GM12892 (cell line): Measurements from ENCODE around the gene LRCH1.
A peak's percentile ranks its signal among the peaks of the same experiment; 100 is the strongest.

ENCODE experiments used
- DNase-seq: peaks from one replicate; pipeline ENCODE4 v3.0.0; 2011; ENCODE audit not compliant: insufficient read length
- FAIRE-seq: peaks from 2 replicates; lab custom pipeline; 2011; peaks lifted over from hg19 to GRCh38; lab: Jason Lieb, UNC
- POLR2A ChIP-seq: IDR thresholded peaks from 2 replicates; pipeline ENCODE4 v1.6.1; 2011; ENCODE audit warnings: low read depth, low read length, control low read depth
- POLR2AphosphoS5 ChIP-seq: IDR thresholded peaks from 2 replicates; pipeline ENCODE4 v1.6.1; 2011; ENCODE audit warnings: low read depth, low read length, control low read depth
- TAF1 ChIP-seq: IDR thresholded peaks from 2 replicates; pipeline ENCODE4 v1.6.1; 2011; ENCODE audit warnings: low read depth, mild to moderate bottlenecking, control low read depth, low read length, borderline replicate concordance

Gene LRCH1

GRCh38 chr13:46522748-46523030 is 30.3 kb upstream of the LRCH1 start:
- FAIRE-seq (no peak), DNase-seq (no peak)
- TF ChIP-seq TAF1: no peak
- no peak for TF ChIP-seq POLR2AphosphoS5
- no peak for TF ChIP-seq POLR2A

GRCh38 chr13:46523972-46524752 is 28.8 kb upstream of the LRCH1 start:
- DNase-seq (no peak), FAIRE-seq (no peak)
- TF ChIP-seq POLR2AphosphoS5: no peak
- no peak for TF ChIP-seq POLR2A
- no peak for TF ChIP-seq TAF1

GRCh38 chr13:46526100-46526735 is 26.8 kb upstream of the LRCH1 start:
- FAIRE-seq (no peak), DNase-seq (no peak)

GRCh38 chr13:46526740-46527139 is 26.2 kb upstream of the LRCH1 start:
- no peak for TF ChIP-seq POLR2A
- no peak for TF ChIP-seq POLR2AphosphoS5
- no peak for TF ChIP-seq TAF1
- FAIRE-seq (peak; percentile 40), DNase-seq (no peak)

More at GRCh38 chr13:46526100-46526735, 26.8 kb upstream of the LRCH1 start:
- TF ChIP-seq TAF1 (no peak), POLR2AphosphoS5 (no peak), POLR2A (no peak)

GRCh38 chr13:46527237-46527636 is 25.7 kb upstream of the LRCH1 start:
- FAIRE-seq (no peak), DNase-seq (no peak)
- TF ChIP-seq POLR2AphosphoS5: no peak
- no peak for TF ChIP-seq POLR2A
- no peak for TF ChIP-seq TAF1

- FAIRE-seq (no peak), DNase-seq (no peak)
These were observed 23.6 kb upstream of the LRCH1 start for GRCh38 chr13:46529216-46529919.

GRCh38 chr13:46530084-46530935 is 22.7 kb upstream of the LRCH1 start:
- TF ChIP-seq POLR2A (no peak), POLR2AphosphoS5 (no peak), TAF1 (no peak)
- DNase-seq: no peak
- peak; percentile 46 for FAIRE-seq

More at GRCh38 chr13:46529216-46529919, 23.6 kb upstream of the LRCH1 start:
- no peak for TF ChIP-seq POLR2A
- TF ChIP-seq POLR2AphosphoS5: no peak
- no peak for TF ChIP-seq TAF1

- DNase-seq (no peak), FAIRE-seq (peak; percentile 61)
- TF ChIP-seq POLR2A (no peak), TAF1 (no peak), POLR2AphosphoS5 (no peak)
These were observed 21.0 kb upstream of the LRCH1 start for GRCh38 chr13:46531953-46532352.

- no peak for DNase-seq
- FAIRE-seq: no peak
These were observed 18.0 kb upstream of the LRCH1 start for GRCh38 chr13:46535002-46535401.

GRCh38 chr13:46535825-46536224 is 17.1 kb upstream of the LRCH1 start:
- DNase-seq (no peak), FAIRE-seq (no peak)
- TF ChIP-seq POLR2A (no peak), POLR2AphosphoS5 (no peak), TAF1 (no peak)

More at GRCh38 chr13:46535002-46535401, 18.0 kb upstream of the LRCH1 start:
- TF ChIP-seq POLR2AphosphoS5 (no peak), TAF1 (no peak), POLR2A (no peak)
